MM.1S (cell line): ENCODE measurements around the gene BAG3.

ENCODE experiments used
- DNase-seq: peaks from one replicate; pipeline ENCODE4 v3.0.0-alpha.2; 2015
- H2AFZ ChIP-seq: fragments of 300-600 bp; sonication (generic); 2 replicates; pipeline ENCODE4 v1.6.0; 2016; ENCODE audit warnings: antibody characterized with exemption, low read length
- H3F3A ChIP-seq: fragments of 300-600 bp; sonication (generic); 2 replicates; pipeline ENCODE4 v1.6.1; 2016; ENCODE audit warnings: mild to moderate bottlenecking, antibody characterized with exemption, low read length, moderate library complexity, mixed read lengths; ENCODE audit not compliant: insufficient read depth
- H3K27ac ChIP-seq: fragments of 300-600 bp; sonication (generic); 2 replicates; pipeline ENCODE4 v1.5.1; 2016; ENCODE audit warnings: mild to moderate bottlenecking, low read length
- H3K27me3 ChIP-seq: fragments of 300-600 bp; sonication (generic); replicated peaks from 2 replicates; pipeline ENCODE4 v1.6.0; 2016; ENCODE audit warnings: low read length; ENCODE audit not compliant: insufficient read depth
- H3K36me3 ChIP-seq: fragments of 300-600 bp; sonication (generic); replicated peaks from 2 replicates; pipeline ENCODE4 v1.6.1; 2016; ENCODE audit warnings: mild to moderate bottlenecking, low read length, mixed read lengths; ENCODE audit not compliant: insufficient read depth
- H3K4me1 ChIP-seq: fragments of 300-600 bp; sonication (generic); 2 replicates; pipeline ENCODE4 v1.6.1; 2016; ENCODE audit warnings: low read length, mixed read lengths
- H3K4me2 ChIP-seq: fragments of 300-600 bp; sonication (generic); 2 replicates; pipeline ENCODE4 v1.6.0; 2016; ENCODE audit warnings: low read depth, low read length
- H3K4me3 ChIP-seq: fragments of 300-600 bp; sonication (generic); 2 replicates; pipeline ENCODE4 v1.5.1; 2016; ENCODE audit warnings: low read length, mixed read lengths
- H3K79me2 ChIP-seq: fragments of 300-600 bp; sonication (generic); 2 replicates; pipeline ENCODE4 v1.6.1; 2016; ENCODE audit warnings: mixed run types, low read length, mixed read lengths
- H3K9ac ChIP-seq: fragments of 300-600 bp; sonication (generic); 2 replicates; pipeline ENCODE4 v1.6.1; 2016; ENCODE audit warnings: low read length, mixed read lengths
- H3K9me2 ChIP-seq: fragments of 300-600 bp; sonication (generic); replicated peaks from 2 replicates; pipeline ENCODE4 v1.6.1; 2016; ENCODE audit warnings: mild to moderate bottlenecking, low read length, mixed read lengths; ENCODE audit not compliant: insufficient read depth
- H3K9me3 ChIP-seq: fragments of 300-600 bp; sonication (generic); replicated peaks from 2 replicates; pipeline ENCODE4 v1.6.1; 2016; ENCODE audit warnings: mild to moderate bottlenecking, low read length, mixed read lengths; ENCODE audit not compliant: insufficient read depth
- H4K20me1 ChIP-seq: fragments of 300-600 bp; sonication (generic); 2 replicates; pipeline ENCODE4 v1.6.1; 2016; ENCODE audit warnings: mild to moderate bottlenecking, low read length, moderate library complexity, mixed read lengths; ENCODE audit not compliant: insufficient read depth
- EZH2 ChIP-seq: fragments of 300-600 bp; sonication (generic); optimal IDR thresholded peaks from 2 replicates; pipeline ENCODE3; 2017; ENCODE audit warnings: low read depth, mild to moderate bottlenecking, antibody characterized with exemption, low read length, mixed read lengths
- EZH2phosphoT487 ChIP-seq: fragments of 300-600 bp; sonication (generic); IDR thresholded peaks from 2 replicates; pipeline ENCODE4 v1.6.1; 2018; ENCODE audit warnings: antibody characterized with exemption, low read length
- TF ChIP-seq, protein P1 (sequence below): fragments of 300-600 bp; sonication (generic); IDR thresholded peaks from 2 replicates; pipeline ENCODE4 v1.5.1; 2016; ENCODE audit warnings: antibody characterized with exemption, low read length, mixed read lengths

The BAG3 gene

GRCh38 chr10:119608316-119609155 is 42.6 kb upstream of the BAG3 start:
- peak overlapping the region; percentile 6; the same call in 1 of the 2 replicates for H3K4me2 ChIP-seq
- no peak for DNase-seq
- no peaks in the 10 kb centered on the region for H3K9me3 ChIP-seq
- no peaks in the 10 kb centered on the region for H3K36me3 ChIP-seq
- H3K27ac ChIP-seq = no peak overlapping the region
- H4K20me1 ChIP-seq = no peaks in the 10 kb centered on the region
- H3K27me3 ChIP-seq = no peaks in the 10 kb centered on the region
- TF ChIP-seq EZH2 = no peak
- TF ChIP-seq, protein P1, sequence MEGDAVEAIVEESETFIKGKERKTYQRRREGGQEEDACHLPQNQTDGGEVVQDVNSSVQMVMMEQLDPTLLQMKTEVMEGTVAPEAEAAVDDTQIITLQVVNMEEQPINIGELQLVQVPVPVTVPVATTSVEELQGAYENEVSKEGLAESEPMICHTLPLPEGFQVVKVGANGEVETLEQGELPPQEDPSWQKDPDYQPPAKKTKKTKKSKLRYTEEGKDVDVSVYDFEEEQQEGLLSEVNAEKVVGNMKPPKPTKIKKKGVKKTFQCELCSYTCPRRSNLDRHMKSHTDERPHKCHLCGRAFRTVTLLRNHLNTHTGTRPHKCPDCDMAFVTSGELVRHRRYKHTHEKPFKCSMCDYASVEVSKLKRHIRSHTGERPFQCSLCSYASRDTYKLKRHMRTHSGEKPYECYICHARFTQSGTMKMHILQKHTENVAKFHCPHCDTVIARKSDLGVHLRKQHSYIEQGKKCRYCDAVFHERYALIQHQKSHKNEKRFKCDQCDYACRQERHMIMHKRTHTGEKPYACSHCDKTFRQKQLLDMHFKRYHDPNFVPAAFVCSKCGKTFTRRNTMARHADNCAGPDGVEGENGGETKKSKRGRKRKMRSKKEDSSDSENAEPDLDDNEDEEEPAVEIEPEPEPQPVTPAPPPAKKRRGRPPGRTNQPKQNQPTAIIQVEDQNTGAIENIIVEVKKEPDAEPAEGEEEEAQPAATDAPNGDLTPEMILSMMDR = peak; percentile 52
- no peak for TF ChIP-seq EZH2phosphoT487
- no peaks in the 10 kb centered on the region for H3K4me1 ChIP-seq
- H3F3A ChIP-seq = no peaks in the 10 kb centered on the region
- H3K9ac ChIP-seq = no peak overlapping the region
- peak overlapping the region; percentile 27 for H2AFZ ChIP-seq
- no peak overlapping the region for H3K4me3 ChIP-seq
- no peaks in the 10 kb centered on the region for H3K9me2 ChIP-seq
- H3K79me2 ChIP-seq = no peaks in the 10 kb centered on the region

GRCh38 chr10:119609516-119609915 is 41.7 kb upstream of the BAG3 start:
- no peaks in the 10 kb centered on the region for H4K20me1 ChIP-seq
- H3K9ac ChIP-seq = no peak overlapping the region
- H3K79me2 ChIP-seq = no peaks in the 10 kb centered on the region
- no peaks in the 10 kb centered on the region for H3K27me3 ChIP-seq
- no peaks in the 10 kb centered on the region for H3K4me1 ChIP-seq
- TF ChIP-seq, protein P1 = no peak
- TF ChIP-seq EZH2 (no peak), EZH2phosphoT487 (no peak)
- no peak overlapping the region for H2AFZ ChIP-seq
- H3K36me3 ChIP-seq = no peaks in the 10 kb centered on the region
- H3K4me3 ChIP-seq = no peak overlapping the region
- no peak overlapping the region for H3K4me2 ChIP-seq
- DNase-seq = no peak
- H3F3A ChIP-seq = no peaks in the 10 kb centered on the region
- H3K27ac ChIP-seq = no peak overlapping the region
- no peaks in the 10 kb centered on the region for H3K9me2 ChIP-seq
- no peaks in the 10 kb centered on the region for H3K9me3 ChIP-seq

DNA sequence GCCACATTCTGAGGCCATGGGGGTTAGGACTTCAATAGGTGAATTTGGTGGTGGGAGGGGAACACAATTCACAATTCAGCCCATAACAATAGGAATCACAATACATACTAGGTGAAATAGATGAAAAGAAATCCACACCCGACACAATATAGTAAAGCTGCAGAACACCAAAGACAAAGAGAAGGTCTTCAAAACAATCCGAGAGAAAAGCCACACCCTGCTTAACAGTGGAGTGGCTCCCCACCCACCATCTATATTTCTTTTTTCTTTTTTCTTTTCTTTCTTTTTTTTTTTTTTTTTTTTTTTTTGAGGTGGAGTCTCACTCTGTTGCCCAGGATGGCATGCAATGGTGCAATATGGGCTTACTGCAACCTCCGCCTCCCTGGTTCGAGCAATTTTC is 39.7 kb upstream of the BAG3 start:
- DNase-seq = no peak
- no peaks in the 10 kb centered on the region for H3K9me2 ChIP-seq
- no peak overlapping the region for H3K4me3 ChIP-seq
- no peak overlapping the region for H2AFZ ChIP-seq
- no peaks in the 10 kb centered on the region for H4K20me1 ChIP-seq
- no peaks in the 10 kb centered on the region for H3K9me3 ChIP-seq
- no peak overlapping the region for H3K9ac ChIP-seq
- no peaks in the 10 kb centered on the region for H3K27me3 ChIP-seq
- H3K79me2 ChIP-seq = no peaks in the 10 kb centered on the region
- H3K36me3 ChIP-seq = no peaks in the 10 kb centered on the region
- no peak for TF ChIP-seq EZH2phosphoT487
- no peak overlapping the region for H3K27ac ChIP-seq
- H3K4me2 ChIP-seq = no peak overlapping the region
- no peaks in the 10 kb centered on the region for H3F3A ChIP-seq
- H3K4me1 ChIP-seq = no peaks in the 10 kb centered on the region

DNA sequence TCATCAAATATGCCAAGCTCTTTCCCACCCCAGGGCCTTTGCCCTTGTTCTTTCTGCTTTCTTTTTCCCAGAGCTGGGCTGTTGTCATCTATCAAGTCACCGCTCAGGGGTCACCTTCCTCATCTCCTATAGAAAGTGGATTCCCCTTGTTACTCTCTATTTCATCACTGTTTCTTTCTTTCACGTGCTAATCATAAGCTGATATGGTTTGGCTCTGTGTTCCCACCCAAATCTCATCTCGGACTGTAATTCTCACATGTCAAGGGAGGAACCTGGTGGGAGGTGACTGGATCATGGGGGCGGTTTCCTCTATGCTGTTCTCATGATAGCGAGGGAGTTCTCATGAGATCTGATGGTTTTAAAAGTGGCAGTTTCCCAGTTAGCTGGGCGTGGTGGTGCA is 37.4 kb upstream of the BAG3 start:
- H3K4me2 ChIP-seq = no peak overlapping the region
- H3K9ac ChIP-seq = no peak overlapping the region
- H3K9me2 ChIP-seq = no peaks in the 10 kb centered on the region
- H2AFZ ChIP-seq = no peak overlapping the region
- H3K79me2 ChIP-seq = no peaks in the 10 kb centered on the region
- H3K4me3 ChIP-seq = no peak overlapping the region
- no peaks in the 10 kb centered on the region for H3F3A ChIP-seq
- no peak for DNase-seq
- no peaks in the 10 kb centered on the region for H3K9me3 ChIP-seq
- H3K4me1 ChIP-seq = no peaks in the 10 kb centered on the region
- H3K27me3 ChIP-seq = no peaks in the 10 kb centered on the region
- no peaks in the 10 kb centered on the region for H3K36me3 ChIP-seq
- H3K27ac ChIP-seq = no peak overlapping the region
- TF ChIP-seq EZH2phosphoT487 (no peak), EZH2 (no peak)
- TF ChIP-seq, protein P1 = no peak
- no peaks in the 10 kb centered on the region for H4K20me1 ChIP-seq
